ENCODE measurements around the gene HDGFL2. TPM values are rescaled to one million over a fixed set of nuclear protein-coding genes. Genes with fewer than 3 reads are reported as not detected.
"Not testable (repeated sequence)": the region's sequence is repeated elsewhere in the genome, so short reads cannot be mapped to it uniquely, and the experiment has no call there.

Gene HDGFL2
- total RNA-seq, 1 experiment from 2014 or later: 71.4 TPM

DNA sequence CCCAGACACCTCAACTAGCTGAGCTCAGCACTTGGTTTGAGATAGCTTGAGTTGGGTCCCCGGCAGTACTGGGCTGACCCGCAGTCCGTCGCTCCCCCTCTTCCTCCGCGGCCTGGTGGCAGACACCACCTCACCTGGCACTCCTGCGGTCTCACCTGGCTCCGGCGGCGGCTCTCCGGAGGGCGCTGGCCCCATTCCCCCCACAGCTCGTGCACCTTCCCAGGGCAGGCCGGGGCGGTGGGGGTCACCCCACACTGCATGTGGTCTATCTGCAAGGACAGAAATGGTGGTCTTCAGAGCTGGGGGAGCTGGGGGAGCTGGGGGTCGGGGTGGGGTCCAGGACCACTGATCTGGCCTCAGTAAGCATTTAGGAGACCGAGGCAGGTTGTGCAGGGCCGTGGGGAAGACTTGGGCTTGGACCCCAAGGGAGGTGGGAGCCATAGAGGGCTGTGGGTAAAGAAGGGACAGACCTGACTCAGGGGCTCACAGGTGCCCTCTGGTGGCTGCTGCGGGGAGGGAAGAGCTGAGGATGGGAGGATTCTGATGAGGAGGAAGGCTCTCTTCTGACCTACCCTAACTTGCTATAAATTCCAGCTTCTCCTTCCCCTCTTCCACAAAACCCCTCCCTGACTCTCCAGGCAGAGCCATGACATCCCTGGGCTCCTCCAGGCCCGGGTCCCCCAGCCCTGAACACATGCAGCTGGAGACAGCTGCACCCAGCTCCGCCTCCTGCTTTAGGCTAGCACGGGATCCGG lies 52.9 kb downstream of the HDGFL2 start:
- no peak overlapping the region for H3K27ac ChIP-seq
- H3K4me3 ChIP-seq: no peak overlapping the region
- peaks cover 3% of the 10 kb centered on the region; the same call in 1 of the 2 replicates for H3K4me1 ChIP-seq (replicated peaks)
- H3K9me3 ChIP-seq (replicated peaks): no peaks in the 10 kb centered on the region
- peaks cover 7% of the 10 kb centered on the region; the same call in 1 of the 2 replicates for H3K27me3 ChIP-seq (replicated peaks)
- peak in 1 of 2 experiments; percentile 68 for DNase-seq (ENCODE audit: low read depth in 1 of 2, low spot score in 2 of 2)
- no peaks in the 10 kb centered on the region for H3K36me3 ChIP-seq

DNA sequence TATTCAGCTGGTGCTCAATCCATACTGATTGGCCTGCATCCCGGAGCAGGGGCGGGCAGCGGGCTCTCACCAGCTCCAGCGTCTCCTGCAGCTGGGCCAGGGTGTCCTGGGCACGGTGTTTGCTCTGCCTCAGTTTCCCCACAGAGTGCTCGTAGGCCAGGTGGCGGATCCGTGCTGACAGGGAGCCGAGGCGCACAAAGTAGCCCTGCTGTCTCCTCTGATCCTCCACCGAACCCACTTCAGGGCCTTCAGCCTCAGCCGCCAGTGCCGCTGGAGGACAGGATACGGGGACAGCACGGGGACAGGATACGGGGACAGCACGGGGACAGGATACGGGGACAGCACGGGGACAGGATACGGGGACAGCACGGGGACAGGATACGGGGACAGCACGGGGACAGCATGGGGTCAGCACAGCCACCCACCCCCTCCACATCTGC lies 53.5 kb downstream of the HDGFL2 start:
- peaks cover 3% of the 10 kb centered on the region; the same call in 1 of the 2 replicates for H3K4me1 ChIP-seq (replicated peaks)
- no peak overlapping the region for H3K27ac ChIP-seq
- no peak for DNase-seq (ENCODE audit: low read depth in 1 of 2, low spot score in 2 of 2)
- H3K9me3 ChIP-seq (replicated peaks): no peaks in the 10 kb centered on the region
- no peak overlapping the region for H3K4me3 ChIP-seq
- no peaks in the 10 kb centered on the region for H3K36me3 ChIP-seq
- peaks cover 7% of the 10 kb centered on the region; the same call in 1 of the 2 replicates for H3K27me3 ChIP-seq (replicated peaks)

DNA sequence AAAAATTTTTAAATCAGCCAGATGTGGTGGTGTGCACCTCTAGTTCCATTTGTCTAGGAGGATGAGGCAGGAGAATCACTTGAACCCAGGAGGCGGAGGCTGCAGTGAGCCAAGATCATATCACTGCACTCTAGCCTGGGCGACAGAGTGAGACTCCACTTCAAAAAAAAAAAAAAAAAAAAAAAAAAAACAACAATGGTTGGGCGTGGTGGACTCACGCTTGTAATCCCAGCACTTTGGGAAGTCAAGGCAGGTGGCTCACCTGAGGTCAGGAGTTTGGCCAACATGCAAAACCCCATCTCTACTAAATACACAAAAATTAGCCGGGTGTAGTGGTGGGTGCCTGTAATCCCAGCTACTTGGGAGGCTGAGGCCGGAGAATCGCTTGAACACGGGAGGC lies 55.3 kb downstream of the HDGFL2 start:
- not testable (repeated sequence) for H3K36me3 ChIP-seq; H3K4me1 ChIP-seq (replicated peaks); H3K4me3 ChIP-seq; H3K27ac ChIP-seq; DNase-seq (ENCODE audit: low read depth in 1 of 2, low spot score in 2 of 2); H3K9me3 ChIP-seq (replicated peaks)
- H3K27me3 ChIP-seq (replicated peaks): peaks cover 16% of the 10 kb centered on the region

DNA sequence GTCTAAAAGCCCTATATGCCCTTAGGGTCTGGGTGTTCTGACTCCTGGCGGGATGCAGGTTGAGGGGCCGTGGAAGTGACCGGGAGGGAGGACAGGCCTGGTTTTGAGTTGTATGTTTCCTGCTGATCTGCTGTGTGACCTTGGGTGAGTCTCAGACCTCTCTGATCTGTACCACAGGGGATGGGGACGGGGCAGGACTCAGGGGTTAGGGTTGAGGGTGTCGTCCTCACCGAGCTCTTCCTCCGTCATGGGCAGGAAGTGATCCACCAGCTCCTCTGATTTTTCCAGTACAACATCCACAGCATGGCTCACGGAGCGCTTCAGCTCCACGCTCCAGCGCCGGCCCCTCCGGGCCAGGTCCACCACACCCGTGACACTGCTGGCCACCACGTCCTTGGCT lies 56.7 kb downstream of the HDGFL2 start:
- Histone ChIP-seq H3K9me3 (replicated peaks) (no peaks in the 10 kb centered on the region), H3K27ac (no peak overlapping the region), H3K4me1 (replicated peaks) (0 out of 2 replicates have a peak, but pooled peaks cover 4% of the 10 kb centered on the region), H3K27me3 (replicated peaks) (peaks cover 28% of the 10 kb centered on the region), H3K4me3 (no peak overlapping the region), H3K36me3 (no peaks in the 10 kb centered on the region)
- DNase-seq (ENCODE audit: low read depth in 1 of 2, low spot score in 2 of 2): no peak

DNA sequence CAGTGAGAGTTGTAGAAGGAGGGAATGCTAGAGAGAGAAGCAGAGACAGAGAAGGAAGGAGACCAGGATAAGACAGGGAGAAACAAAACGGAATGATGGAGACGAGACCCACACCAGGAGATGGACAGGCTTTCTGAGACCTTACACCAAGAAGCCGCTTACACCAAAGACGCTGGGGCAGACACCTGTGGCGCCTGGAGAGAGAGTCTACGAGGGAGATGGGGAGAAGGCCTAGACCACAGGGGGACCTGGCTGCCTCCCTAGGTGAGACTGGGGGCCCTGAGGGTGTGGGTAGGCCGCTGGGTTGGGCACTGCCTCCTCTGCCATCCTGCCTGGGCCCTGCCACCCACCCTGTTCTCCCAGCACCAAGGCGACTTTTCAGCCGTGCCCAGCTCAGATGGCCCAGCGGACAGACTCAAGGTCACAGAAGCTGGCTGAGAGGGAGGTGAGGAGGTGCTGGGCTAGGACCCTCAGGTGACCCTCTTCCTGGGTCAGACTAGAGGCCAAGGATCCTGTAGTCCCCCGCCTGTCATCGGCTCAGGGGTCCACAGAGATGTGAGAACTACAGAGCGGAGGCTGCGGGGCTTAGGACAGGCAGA lies 57.9 kb downstream of the HDGFL2 start:
- no peak overlapping the region for H3K27ac ChIP-seq
- H3K4me3 ChIP-seq: no peak overlapping the region
- peaks cover 40% of the 10 kb centered on the region for H3K27me3 ChIP-seq (replicated peaks)
- no peaks in the 10 kb centered on the region for H3K36me3 ChIP-seq
- no peaks in the 10 kb centered on the region for H3K9me3 ChIP-seq (replicated peaks)
- no peak for DNase-seq (ENCODE audit: low read depth in 1 of 2, low spot score in 2 of 2)
- 0 out of 2 replicates have a peak, but pooled peaks cover 4% of the 10 kb centered on the region for H3K4me1 ChIP-seq (replicated peaks)

DNA sequence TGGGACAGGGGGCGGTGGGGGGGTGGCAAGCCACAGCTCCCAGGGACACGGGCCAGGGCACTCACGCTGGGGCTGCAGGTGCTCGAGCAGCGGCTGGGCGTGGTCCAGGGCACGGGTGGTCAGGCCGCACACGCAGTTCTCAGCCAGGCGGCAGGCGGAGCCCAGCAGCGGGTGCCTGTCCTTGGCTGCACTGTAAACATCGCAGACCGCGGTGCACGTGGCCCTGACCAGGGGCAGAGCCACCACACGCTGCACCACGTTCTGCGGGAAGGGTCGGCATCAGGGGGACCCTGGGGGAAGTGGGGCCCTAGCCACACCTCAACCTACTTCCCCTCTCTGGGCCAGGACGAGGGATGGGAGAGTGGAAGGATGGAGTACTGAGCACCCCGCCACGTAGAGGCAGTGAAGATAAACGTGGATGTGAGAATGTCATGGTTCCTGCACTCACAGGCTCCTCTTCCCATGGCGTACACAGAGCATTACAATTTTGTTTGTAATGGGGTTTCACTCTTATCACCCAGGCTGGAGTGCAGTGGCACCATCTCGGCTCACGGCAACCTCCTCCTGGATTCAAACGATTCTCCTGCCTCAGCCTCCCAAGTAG lies 59.6 kb downstream of the HDGFL2 start:
- H3K4me1 ChIP-seq (replicated peaks): 0 out of 2 replicates have a peak, but pooled peaks cover 4% of the 10 kb centered on the region
- no peak overlapping the region for H3K4me3 ChIP-seq
- peaks cover 47% of the 10 kb centered on the region for H3K27me3 ChIP-seq (replicated peaks)
- H3K27ac ChIP-seq: no peak overlapping the region
- no peaks in the 10 kb centered on the region for H3K36me3 ChIP-seq
- H3K9me3 ChIP-seq (replicated peaks): no peaks in the 10 kb centered on the region
- no peak for DNase-seq (ENCODE audit: low read depth in 1 of 2, low spot score in 2 of 2)

DNA sequence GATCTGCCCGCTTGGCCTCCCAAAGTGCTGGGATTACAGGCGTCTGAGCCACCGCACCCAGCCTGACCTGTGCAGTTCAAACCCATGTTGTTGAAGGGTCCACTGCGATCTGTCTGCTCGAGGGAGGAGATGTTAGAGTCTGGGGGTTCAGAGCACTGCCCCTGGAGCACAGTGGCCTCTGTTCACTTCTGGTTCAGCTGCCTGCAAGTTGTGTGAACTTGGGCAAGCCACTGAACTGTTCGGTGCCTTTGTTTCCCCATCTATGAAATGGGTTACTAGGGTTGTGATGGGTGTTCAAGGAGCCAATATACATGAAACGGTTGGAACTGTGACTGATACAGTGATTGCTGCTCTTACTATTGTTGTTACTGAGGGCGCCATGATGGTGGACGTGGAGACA lies 61.2 kb downstream of the HDGFL2 start:
- H3K36me3 ChIP-seq: no peaks in the 10 kb centered on the region
- no peak for DNase-seq (ENCODE audit: low read depth in 1 of 2, low spot score in 2 of 2)
- H3K27ac ChIP-seq: no peak overlapping the region
- H3K9me3 ChIP-seq (replicated peaks): no peaks in the 10 kb centered on the region
- H3K27me3 ChIP-seq (replicated peaks): peaks cover 54% of the 10 kb centered on the region
- no peak overlapping the region for H3K4me3 ChIP-seq
- H3K4me1 ChIP-seq (replicated peaks): 0 out of 2 replicates have a peak, but pooled peaks cover 4% of the 10 kb centered on the region

DNA sequence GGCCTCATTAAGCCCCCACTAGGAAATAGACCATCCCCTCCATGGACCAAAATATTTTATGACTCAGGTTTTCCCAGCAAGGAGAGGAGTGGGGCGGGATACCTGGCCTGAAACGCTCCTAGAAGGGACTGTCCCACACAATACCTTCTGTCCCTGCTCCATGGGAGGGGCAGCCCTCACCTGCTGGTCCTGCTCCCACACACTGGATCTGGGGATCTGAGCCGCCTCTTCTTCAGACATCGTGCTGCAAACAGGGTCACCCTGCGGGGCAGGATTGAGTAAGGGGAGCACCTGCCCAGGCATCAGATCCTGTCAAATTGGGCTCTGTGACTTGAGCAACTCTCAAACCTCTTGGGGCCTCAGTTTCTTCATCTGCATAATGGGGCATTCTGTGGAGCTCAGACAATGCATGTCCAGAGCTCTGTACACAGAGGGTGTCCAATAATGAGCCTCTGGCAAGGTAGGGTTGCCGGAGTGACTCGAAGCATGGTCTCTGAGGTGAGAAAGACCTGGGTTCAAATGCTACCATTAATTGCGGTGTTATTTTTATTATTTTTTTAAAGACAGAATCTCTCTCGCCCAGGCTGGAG lies 61.8 kb downstream of the HDGFL2 start:
- Histone ChIP-seq H3K4me3 (no peak overlapping the region), H3K4me1 (replicated peaks) (0 out of 2 replicates have a peak, but pooled peaks cover 4% of the 10 kb centered on the region), H3K36me3 (no peaks in the 10 kb centered on the region), H3K9me3 (replicated peaks) (no peaks in the 10 kb centered on the region), H3K27ac (no peak overlapping the region), H3K27me3 (replicated peaks) (peaks cover 52% of the 10 kb centered on the region)
- no peak for DNase-seq (ENCODE audit: low read depth in 1 of 2, low spot score in 2 of 2)

DNA sequence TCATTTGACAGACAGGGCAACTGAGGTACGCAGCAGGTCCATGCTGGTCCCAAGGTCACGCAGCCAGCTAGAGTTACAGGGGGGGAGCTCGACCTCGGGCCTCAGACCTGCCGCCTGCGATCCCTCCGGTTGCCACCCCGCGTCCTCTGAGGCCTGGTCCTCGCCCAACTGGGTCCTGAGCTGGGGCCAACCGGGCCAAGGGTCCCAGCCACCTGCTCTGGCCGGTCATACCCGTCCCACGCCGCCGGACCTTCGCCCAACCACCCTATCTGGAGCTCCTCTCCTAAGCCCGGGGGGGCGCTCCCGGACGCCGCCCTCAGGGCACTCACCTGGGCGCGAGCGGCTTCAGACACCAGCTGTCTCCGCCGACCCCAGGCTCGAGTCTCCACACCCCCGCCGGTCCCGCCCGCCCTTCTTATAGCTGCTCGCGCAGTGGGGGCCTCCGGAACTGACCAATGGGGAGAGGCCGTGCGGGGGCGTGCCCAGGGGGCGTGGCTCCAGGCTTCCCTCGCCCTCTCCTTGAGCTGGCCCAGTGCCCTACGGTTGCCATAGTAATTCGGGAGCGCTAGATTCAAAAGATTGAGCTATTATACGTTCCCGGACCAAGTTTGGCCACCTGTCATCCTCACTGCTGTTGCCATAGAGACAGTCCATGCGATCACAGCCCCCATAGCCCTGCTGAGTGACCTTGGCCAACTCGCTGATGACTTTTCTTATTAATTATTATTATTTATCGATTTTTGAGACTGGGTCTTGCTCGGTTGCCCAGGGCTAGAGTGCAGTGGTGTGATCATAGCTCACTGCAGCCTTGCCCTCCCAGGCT lies 63.0 kb downstream of the HDGFL2 start, which contains the start of gene PLIN5:
Gene PLIN5 (minus strand): TSS at position 389 of the 823 bp plus-strand sequence. CDS start 1,150 bp downstream, outside the sequence.
- H3K9me3 ChIP-seq (replicated peaks): no peaks in the 10 kb centered on the region
- H3K4me3 ChIP-seq: no peak within 1 kb of the TSS
- H3K27ac ChIP-seq: no peak within 1 kb of the TSS
- DNase-seq (ENCODE audit: low read depth in 1 of 2, low spot score in 2 of 2): peak; percentile 37 to 70
- peaks cover 49% of the 10 kb centered on the region for H3K27me3 ChIP-seq (replicated peaks)
- no peaks in the 10 kb centered on the region for H3K36me3 ChIP-seq
- H3K4me1 ChIP-seq (replicated peaks): 0 out of 2 replicates have a peak, but pooled peaks cover 4% of the 10 kb centered on the region

DNA sequence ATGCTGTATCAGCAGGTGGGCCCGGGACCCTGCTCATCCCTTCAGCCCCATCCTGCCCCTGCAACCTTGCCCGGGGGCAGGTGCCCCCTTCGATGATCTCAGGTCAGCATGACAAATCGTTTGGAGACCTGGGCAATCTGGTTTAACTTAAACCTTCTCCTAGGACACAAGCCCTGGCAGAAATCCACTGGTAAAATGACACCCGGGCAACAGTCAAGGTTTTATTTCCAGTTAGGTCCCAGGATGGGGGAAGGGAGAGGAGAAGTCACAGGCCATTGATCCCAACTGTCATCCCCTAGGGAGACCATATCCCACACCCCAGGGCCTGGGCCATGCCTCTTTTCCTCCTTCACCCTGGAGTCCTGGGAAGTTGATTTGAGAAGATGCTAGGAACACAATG lies 64.7 kb downstream of the HDGFL2 start:
- no peaks in the 10 kb centered on the region for H3K4me1 ChIP-seq (replicated peaks)
- no peak overlapping the region for H3K4me3 ChIP-seq
- no peaks in the 10 kb centered on the region for H3K36me3 ChIP-seq
- peaks cover 5% of the 10 kb centered on the region for H3K9me3 ChIP-seq (replicated peaks)
- no peak overlapping the region for H3K27ac ChIP-seq
- no peak for DNase-seq (ENCODE audit: low read depth in 1 of 2, low spot score in 2 of 2)
- H3K27me3 ChIP-seq (replicated peaks): peaks cover 51% of the 10 kb centered on the region

DNA sequence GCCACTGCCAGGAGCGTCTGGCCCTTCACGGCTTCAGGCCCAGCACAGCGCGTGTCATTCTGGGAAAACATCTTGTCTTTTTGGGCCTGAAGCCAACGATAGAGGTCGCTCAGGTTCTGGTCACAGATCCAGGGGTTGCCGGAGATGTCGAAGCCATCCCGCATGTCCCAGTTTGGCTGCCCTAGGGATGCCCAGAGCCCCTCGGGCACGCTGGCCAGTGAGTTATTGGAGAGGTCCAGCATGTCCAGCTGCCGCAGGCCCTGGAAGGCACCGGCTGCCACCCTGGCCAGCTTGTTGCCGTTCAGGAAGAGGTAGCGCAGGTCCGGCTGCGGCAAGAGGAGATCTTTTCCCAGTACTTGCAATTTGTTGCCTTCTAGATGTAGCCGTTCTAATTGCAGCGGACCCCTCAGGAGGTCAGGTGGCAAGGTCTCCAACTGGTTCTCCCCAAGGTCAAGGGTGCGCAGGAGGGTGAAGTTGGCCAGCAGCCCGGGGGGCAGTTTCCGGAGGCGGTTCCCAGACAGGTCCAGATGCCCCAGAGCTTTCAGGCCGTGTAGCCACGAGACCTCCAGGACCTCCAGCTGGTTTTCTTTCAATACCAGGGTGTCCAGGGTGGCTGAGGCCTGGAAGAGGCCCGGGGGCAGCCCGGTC lies 66.0 kb downstream of the HDGFL2 start:
- no peak overlapping the region for H3K4me3 ChIP-seq
- peaks cover 5% of the 10 kb centered on the region for H3K9me3 ChIP-seq (replicated peaks)
- no peak overlapping the region for H3K27ac ChIP-seq
- no peaks in the 10 kb centered on the region for H3K4me1 ChIP-seq (replicated peaks)
- peaks cover 41% of the 10 kb centered on the region for H3K27me3 ChIP-seq (replicated peaks)
- H3K36me3 ChIP-seq: no peaks in the 10 kb centered on the region
- no peak for DNase-seq (ENCODE audit: low read depth in 1 of 2, low spot score in 2 of 2)

DNA sequence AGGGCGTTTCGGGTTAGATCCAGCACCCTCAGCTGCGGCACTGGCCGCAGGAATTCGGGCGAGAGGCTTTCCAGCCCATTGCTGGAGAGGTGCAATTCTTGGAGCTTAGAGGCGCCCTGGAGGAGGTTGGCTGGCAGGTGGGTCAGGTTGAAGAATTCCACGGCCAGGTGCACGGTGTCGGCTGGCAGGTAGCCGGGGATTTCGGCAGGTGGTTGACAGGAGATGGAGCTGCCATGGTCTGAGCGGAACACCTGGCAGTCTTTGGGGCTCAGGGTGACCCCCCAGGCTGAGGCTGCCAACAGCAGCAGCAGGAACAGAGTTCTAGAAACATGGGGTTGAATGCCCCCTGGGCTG lies 66.5 kb downstream of the HDGFL2 start:
- no peak for DNase-seq (ENCODE audit: low read depth in 1 of 2, low spot score in 2 of 2)
- Histone ChIP-seq H3K36me3 (no peaks in the 10 kb centered on the region), H3K4me3 (no peak overlapping the region), H3K27ac (no peak overlapping the region), H3K27me3 (replicated peaks) (peaks cover 36% of the 10 kb centered on the region), H3K4me1 (replicated peaks) (no peaks in the 10 kb centered on the region), H3K9me3 (replicated peaks) (peaks cover 5% of the 10 kb centered on the region)
